ENCODE measurements around the gene EIF1AD.
"Not testable (repeated sequence)": the region's sequence is repeated elsewhere in the genome, so short reads cannot be mapped to it uniquely, and the experiment has no call there.

The EIF1AD gene

GRCh38 chr11:65965986-65966762 is 35.8 kb downstream of the EIF1AD start:
- DNase-seq, result no peak

GRCh38 chr11:65964906-65965305 is 37.1 kb downstream of the EIF1AD start:
- no peak for DNase-seq

- DNase-seq, result no peak
Measured at GRCh38 chr11:65962141-65962564, 39.8 kb downstream of the EIF1AD start.

- peak; percentile 91 for DNase-seq
Measured at GRCh38 chr11:65961267-65962140, 40.5 kb downstream of the EIF1AD start, which contains the start of gene SART1. SART1 (plus strand) TSS chr11:65961734; CDS start chr11:65961781, 47 bp downstream.

GRCh38 chr11:65960824-65961266 is 41.1 kb downstream of the EIF1AD start:
- DNase-seq, result no peak

GRCh38 chr11:65958774-65959420 is 43.1 kb downstream of the EIF1AD start:
- no peak for DNase-seq

GRCh38 chr11:65958291-65958690 is 43.7 kb downstream of the EIF1AD start:
- no peak for DNase-seq

GRCh38 chr11:65954771-65955170 is 47.2 kb downstream of the EIF1AD start:
- no peak for DNase-seq

GRCh38 chr11:65953471-65953870 is 48.5 kb downstream of the EIF1AD start:
- DNase-seq, result no peak

GRCh38 chr11:65952052-65952521 is 49.9 kb downstream of the EIF1AD start:
- DNase-seq, result peak; percentile 51

- not testable (repeated sequence) for DNase-seq
Measured at GRCh38 chr11:65951641-65952040, 50.3 kb downstream of the EIF1AD start.

GRCh38 chr11:65950711-65951110 is 51.2 kb downstream of the EIF1AD start:
- DNase-seq, result not testable (repeated sequence)

GRCh38 chr11:65947603-65948125 is 54.3 kb downstream of the EIF1AD start:
- no peak for DNase-seq

- no peak for DNase-seq
Measured at GRCh38 chr11:65947133-65947532, 54.8 kb downstream of the EIF1AD start.

GRCh38 chr11:65946655-65947054 is 55.3 kb downstream of the EIF1AD start:
- DNase-seq, result no peak

All from NCI-H1694 treated with DMSO at 0.1 percent for 48 hours (cell line).